Erythroblast (primary cell): ENCODE results near the gene VSX2.

ENCODE experiments used
- GATA1 ChIP-seq: IDR thresholded peaks from 2 replicates; pipeline ENCODE4 v1.6.1; 2011; ENCODE audit warnings: low read depth, mild to moderate bottlenecking, control low read depth, low read length, moderate library complexity
- POLR2A ChIP-seq: IDR thresholded peaks from 2 replicates; pipeline ENCODE4 v1.6.1; 2011; ENCODE audit warnings: mild to moderate bottlenecking, low read length

DNA sequence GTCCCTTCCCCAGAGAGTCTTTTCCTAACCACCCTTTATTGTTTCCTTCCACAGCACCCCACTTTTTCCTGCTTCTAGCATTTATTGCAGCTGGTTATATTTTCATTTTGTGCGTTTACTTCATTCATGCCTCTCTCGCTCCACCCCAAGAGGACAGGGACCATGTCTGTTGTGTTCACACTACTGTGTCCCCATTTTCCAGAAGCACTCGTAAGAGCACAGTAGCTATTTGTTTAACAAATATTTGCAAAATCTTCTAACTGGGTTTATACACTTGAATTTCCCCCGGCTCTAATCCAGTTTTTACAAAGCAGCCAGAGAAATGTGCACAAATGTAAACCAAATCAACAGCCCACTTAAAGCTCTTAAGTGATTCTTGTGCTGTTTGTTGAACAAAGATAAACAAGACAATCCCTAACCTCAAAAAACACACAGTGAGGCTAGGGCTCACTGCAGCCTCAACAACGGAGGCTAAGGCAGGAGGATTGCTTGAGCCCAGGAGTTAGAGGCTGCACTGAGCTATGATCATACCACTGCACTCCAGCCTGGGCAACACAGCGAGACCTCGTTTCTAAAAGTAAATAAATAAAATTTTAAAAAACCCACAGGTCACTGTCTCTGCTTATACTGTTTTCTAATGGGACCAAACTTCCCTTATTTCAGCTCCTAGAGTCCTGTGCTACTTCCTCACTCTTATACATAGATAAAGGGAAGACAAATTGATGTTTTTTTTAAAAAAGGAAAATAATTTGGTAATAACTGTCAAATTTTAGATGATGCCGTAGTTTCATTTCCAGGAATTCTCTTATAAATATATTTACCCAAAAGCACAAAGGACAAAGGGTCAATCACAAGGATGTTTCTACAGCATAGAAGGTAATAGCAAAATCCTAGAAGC lies 70.1 kb downstream of the VSX2 start:
- TF ChIP-seq POLR2A (no peak), GATA1 (no peak)
